Activated B cell treated with CpG ODN at 0.5 μM for 24 hours (primary cell): ENCODE results near the gene YWHAH. TPM values are rescaled to one million over a fixed set of nuclear protein-coding genes. Genes with fewer than 3 reads are reported as not detected.

ENCODE experiments used
- ATAC-seq: fragments of 200-7000 bp; cut with Tn5 transposase; one replicate; pipeline ENCODE4 v1.10.0; 2021; ENCODE audit warnings: low read depth, mild to moderate bottlenecking, moderate library complexity
- CTCF ChIA-PET: fragments of 350-600 bp; sonication (Branson Sonifier 250); formaldehyde crosslinking; loops from one replicate; lab custom pipeline; 2021; ENCODE audit warnings: antibody characterized with exemption; lab: Charles Lee
- POLR2A ChIA-PET: fragments of 350-600 bp; sonication (Branson Sonifier 250); formaldehyde crosslinking; loops from one replicate; lab custom pipeline; 2021; ENCODE audit warnings: antibody characterized with exemption; lab: Charles Lee
- DNase-seq: peaks from one replicate; pipeline ENCODE4 v3.0.0; 2022
- H3K27ac Mint-ChIP-seq: one replicate; pipeline ENCODE4 v1.8.0; 2020; ENCODE audit warnings: mixed read lengths
- H3K27me3 Mint-ChIP-seq: one replicate; pipeline ENCODE4 v1.8.0; 2021; ENCODE audit warnings: mixed read lengths
- H3K36me3 Mint-ChIP-seq: one replicate; pipeline ENCODE4 v1.8.0; 2021; ENCODE audit warnings: low read depth, mixed read lengths
- H3K4me1 Mint-ChIP-seq: one replicate; pipeline ENCODE4 v1.8.0; 2021; ENCODE audit warnings: mixed read lengths
- H3K4me3 Mint-ChIP-seq: one replicate; pipeline ENCODE4 v1.8.0; 2020; ENCODE audit warnings: mild to moderate bottlenecking, mixed read lengths
- H3K9me3 Mint-ChIP-seq: one replicate; pipeline ENCODE4 v1.8.0; 2020; ENCODE audit warnings: mixed read lengths
- CTCF ChIP-seq: fragments of 200-600 bp; IDR thresholded peaks from one replicate; pipeline ENCODE4 v1.8.0; 2022; ENCODE audit warnings: antibody characterized with exemption, mild to moderate bottlenecking
- intact Hi-C: fragments of 100-400 bp; cut with micrococcal nuclease; formaldehyde crosslinking; loops from one replicate; pipeline ENCODE4 v1.15.1; 2024
- total RNA-seq: library from RNA; stranded (reverse); gene quantifications from 2 replicates; pipeline ENCODE4 v1.2.3, GENCODE V29; 2022

The YWHAH gene
- total RNA-seq, 1 donor from 2014 or later, result 48.9 TPM

- peaks cover 74% of the 10 kb centered on the region for H3K36me3 Mint-ChIP-seq
- H3K4me1 Mint-ChIP-seq, result no peaks in the 10 kb centered on the region
- DNase-seq, result no peak
- intact Hi-C loops, result no loop called here
- ChIA-PET CTCF (no interaction called here), POLR2A (no interaction called here)
- no peak for TF ChIP-seq CTCF
- no peak overlapping the region for H3K27ac Mint-ChIP-seq
- ATAC-seq, result no peak
- H3K9me3 Mint-ChIP-seq, result no peaks in the 10 kb centered on the region
- no peaks in the 10 kb centered on the region for H3K27me3 Mint-ChIP-seq
- no peak overlapping the region for H3K4me3 Mint-ChIP-seq
Measured at GRCh38 chr22:31898926-31899325, 45.4 kb upstream of the YWHAH start.

- ChIA-PET CTCF (no interaction called here), POLR2A (no interaction called here)
- Mint-ChIP-seq H3K36me3 (peaks cover 74% of the 10 kb centered on the region), H3K9me3 (no peaks in the 10 kb centered on the region), H3K4me1 (no peaks in the 10 kb centered on the region), H3K27me3 (no peaks in the 10 kb centered on the region), H3K4me3 (no peak overlapping the region), H3K27ac (no peak overlapping the region)
- no peak for DNase-seq
- TF ChIP-seq CTCF, result no peak
- ATAC-seq, result no peak
- intact Hi-C loops, result loop anchor here (5.0 kb wide), 1 partner anchor 48 kb away; no protein-coding TSS in a partner anchor
Measured at GRCh38 chr22:31899669-31900068, 44.7 kb upstream of the YWHAH start.

- peaks cover 74% of the 10 kb centered on the region for H3K36me3 Mint-ChIP-seq
- H3K27me3 Mint-ChIP-seq, result no peaks in the 10 kb centered on the region
- no peaks in the 10 kb centered on the region for H3K4me1 Mint-ChIP-seq
- ChIA-PET POLR2A (no interaction called here), CTCF (no interaction called here)
- H3K27ac Mint-ChIP-seq, result no peak overlapping the region
- DNase-seq (no peak), ATAC-seq (no peak)
- no peaks in the 10 kb centered on the region for H3K9me3 Mint-ChIP-seq
- no peak overlapping the region for H3K4me3 Mint-ChIP-seq
- no peak for TF ChIP-seq CTCF
- intact Hi-C loops, result loop anchor here (5.0 kb wide), 1 partner anchor 46 kb away; no protein-coding TSS in a partner anchor
Measured at GRCh38 chr22:31901388-31902137, 42.8 kb upstream of the YWHAH start.

DNA sequence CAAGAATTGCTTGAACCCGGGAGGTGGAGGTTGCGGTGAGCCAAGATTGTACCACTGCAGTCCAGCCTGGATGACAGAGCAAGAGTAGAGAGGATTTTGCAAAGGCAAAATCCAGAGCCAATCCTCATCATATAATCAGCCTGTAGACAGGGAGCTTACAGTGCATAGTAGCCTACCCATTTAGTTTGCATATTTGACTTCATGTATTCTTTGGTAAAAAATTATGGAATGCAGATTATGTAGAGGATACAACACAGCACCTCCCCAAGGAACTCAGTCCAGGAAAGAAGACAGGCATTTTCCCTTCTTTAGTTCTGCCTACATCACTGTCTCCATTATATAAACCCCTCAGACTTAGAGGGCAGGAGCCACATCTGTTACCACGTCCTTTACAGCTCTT is 39.7 kb upstream of the YWHAH start:
- TF ChIP-seq CTCF, result no peak
- Mint-ChIP-seq H3K27ac (no peak overlapping the region), H3K9me3 (no peaks in the 10 kb centered on the region), H3K4me3 (no peak overlapping the region), H3K36me3 (peaks cover 66% of the 10 kb centered on the region), H3K27me3 (no peaks in the 10 kb centered on the region), H3K4me1 (no peaks in the 10 kb centered on the region)
- ATAC-seq (no peak), DNase-seq (no peak)
- POLR2A ChIA-PET, result no interaction called here
- intact Hi-C loops, result loop anchor here (5.0 kb wide), 1 partner anchor 43 kb away; no protein-coding TSS in a partner anchor
- CTCF ChIA-PET, result no interaction called here

GRCh38 chr22:31905356-31905755 is 39.0 kb upstream of the YWHAH start:
- CTCF ChIA-PET, result no interaction called here
- DNase-seq (no peak), ATAC-seq (no peak)
- intact Hi-C loops, result no loop called here
- Mint-ChIP-seq H3K4me3 (no peak overlapping the region), H3K4me1 (no peaks in the 10 kb centered on the region), H3K27me3 (no peaks in the 10 kb centered on the region), H3K27ac (no peak overlapping the region), H3K9me3 (no peaks in the 10 kb centered on the region), H3K36me3 (peaks cover 69% of the 10 kb centered on the region)
- no peak for TF ChIP-seq CTCF
- POLR2A ChIA-PET, result no interaction called here
